OCI-LY1 (cell line): ENCODE results near the gene GPLD1.
"Not testable (repeated sequence)": the region's sequence is repeated elsewhere in the genome, so short reads cannot be mapped to it uniquely, and the experiment has no call there.

Source experiments
- H2AFZ ChIP-seq: fragments of 200-600 bp; sonication (generic), shearing (Covaris generic); 2 replicates; pipeline ENCODE4 v1.6.0; 2014; ENCODE audit warnings: antibody characterized with exemption, mild to moderate bottlenecking, low read length
- H3F3A ChIP-seq: fragments of 200-600 bp; sonication (generic), shearing (Covaris generic); 2 replicates; pipeline ENCODE4 v1.6.0; 2014; ENCODE audit warnings: mild to moderate bottlenecking, antibody characterized with exemption, low read length, moderate library complexity; ENCODE audit not compliant: insufficient read depth
- H3K27ac ChIP-seq: fragments of 200-600 bp; sonication (generic); 2 replicates; pipeline ENCODE4 v1.5.1; 2014; ENCODE audit warnings: low read length, mixed run types, mild to moderate bottlenecking, low read depth; ENCODE audit not compliant: poor library complexity, severe bottlenecking
- H3K27me3 ChIP-seq: fragments of 200-600 bp; sonication (generic); 2 replicates; pipeline ENCODE4 v1.6.0; 2014; ENCODE audit warnings: antibody characterized with exemption, mild to moderate bottlenecking, low read length, moderate library complexity; ENCODE audit not compliant: insufficient read depth
- H3K36me3 ChIP-seq: fragments of 200-600 bp; sonication (generic); 2 replicates; pipeline ENCODE4 v1.6.1; 2014; ENCODE audit warnings: mild to moderate bottlenecking, antibody characterized with exemption, low read length, moderate library complexity, mixed read lengths; ENCODE audit not compliant: insufficient read depth
- H3K4me1 ChIP-seq: fragments of 200-600 bp; sonication (generic); 2 replicates; pipeline ENCODE4 v1.5.1; 2014; ENCODE audit warnings: mild to moderate bottlenecking, low read length, moderate library complexity; ENCODE audit not compliant: insufficient read depth, severe bottlenecking
- H3K4me2 ChIP-seq: fragments of 200-600 bp; sonication (generic), shearing (Covaris generic); 2 replicates; pipeline ENCODE4 v1.6.1; 2014; ENCODE audit warnings: low read length
- H3K4me3 ChIP-seq: fragments of 200-600 bp; sonication (generic); 2 replicates; pipeline ENCODE4 v1.5.1; 2014; ENCODE audit warnings: low read length, low read depth, mild to moderate bottlenecking, mixed read lengths; ENCODE audit not compliant: poor library complexity, severe bottlenecking
- H3K79me2 ChIP-seq: fragments of 200-600 bp; shearing (Covaris generic); 2 replicates; pipeline ENCODE4 v1.6.1; 2016; ENCODE audit warnings: mixed run types, low read length, mixed read lengths; ENCODE audit not compliant: insufficient read depth
- H3K9ac ChIP-seq: fragments of 200-600 bp; sonication (generic), shearing (Covaris generic); 2 replicates; pipeline ENCODE4 v1.6.1; 2014; ENCODE audit warnings: mild to moderate bottlenecking, low read length, mixed read lengths
- H3K9me2 ChIP-seq: fragments of 200-600 bp; sonication (generic), shearing (Covaris generic); 2 replicates; pipeline ENCODE4 v1.6.1; 2014; ENCODE audit warnings: low read depth, mild to moderate bottlenecking, low read length, mixed read lengths
- H3K9me3 ChIP-seq: fragments of 200-600 bp; shearing (Covaris generic); 2 replicates; pipeline ENCODE4 v1.6.1; 2014; ENCODE audit warnings: low read length, mixed read lengths
- H4K20me1 ChIP-seq: fragments of 200-600 bp; sonication (generic), shearing (Covaris generic); 2 replicates; pipeline ENCODE4 v1.6.0; 2016; ENCODE audit warnings: mild to moderate bottlenecking, low read length; ENCODE audit not compliant: insufficient read depth
- EZH2 ChIP-seq: fragments of 200-600 bp; sonication (generic), shearing (Covaris generic); IDR thresholded peaks from 2 replicates; pipeline ENCODE4 v1.8.0; 2017; ENCODE audit warnings: borderline replicate concordance, mixed run types, mild to moderate bottlenecking, antibody characterized with exemption, low read length, moderate library complexity, mixed read lengths
- TF ChIP-seq, protein P1 (sequence below): fragments of 200-600 bp; sonication (generic), shearing (Covaris generic); IDR thresholded peaks from 2 replicates; pipeline ENCODE4 v1.5.1; 2017; ENCODE audit warnings: mild to moderate bottlenecking, antibody characterized with exemption, low read length, moderate library complexity, mixed read lengths

GPLD1 gene

GRCh38 chr6:24402697-24403500 lies 86.5 kb downstream of the GPLD1 start, which contains the start of gene MRS2:
Gene MRS2, plus strand, starts transcription at chr6:24402936. Its CDS starts 111 bp downstream, at chr6:24403047.
- peaks cover 21% of the 10 kb centered on the region for H3K4me1 ChIP-seq
- H4K20me1 ChIP-seq: no peaks in the 10 kb centered on the region
- H3K36me3 ChIP-seq: peaks cover 23% of the 10 kb centered on the region
- H3K9me3 ChIP-seq: no peaks in the 10 kb centered on the region
- H3K4me2 ChIP-seq: peak within 1 kb of the TSS; percentile 93
- no peaks in the 10 kb centered on the region for H3K9me2 ChIP-seq
- peak within 1 kb of the TSS; percentile 86 for H3K9ac ChIP-seq
- peak within 1 kb of the TSS; percentile 92 for H3K4me3 ChIP-seq
- TF ChIP-seq, protein P1, sequence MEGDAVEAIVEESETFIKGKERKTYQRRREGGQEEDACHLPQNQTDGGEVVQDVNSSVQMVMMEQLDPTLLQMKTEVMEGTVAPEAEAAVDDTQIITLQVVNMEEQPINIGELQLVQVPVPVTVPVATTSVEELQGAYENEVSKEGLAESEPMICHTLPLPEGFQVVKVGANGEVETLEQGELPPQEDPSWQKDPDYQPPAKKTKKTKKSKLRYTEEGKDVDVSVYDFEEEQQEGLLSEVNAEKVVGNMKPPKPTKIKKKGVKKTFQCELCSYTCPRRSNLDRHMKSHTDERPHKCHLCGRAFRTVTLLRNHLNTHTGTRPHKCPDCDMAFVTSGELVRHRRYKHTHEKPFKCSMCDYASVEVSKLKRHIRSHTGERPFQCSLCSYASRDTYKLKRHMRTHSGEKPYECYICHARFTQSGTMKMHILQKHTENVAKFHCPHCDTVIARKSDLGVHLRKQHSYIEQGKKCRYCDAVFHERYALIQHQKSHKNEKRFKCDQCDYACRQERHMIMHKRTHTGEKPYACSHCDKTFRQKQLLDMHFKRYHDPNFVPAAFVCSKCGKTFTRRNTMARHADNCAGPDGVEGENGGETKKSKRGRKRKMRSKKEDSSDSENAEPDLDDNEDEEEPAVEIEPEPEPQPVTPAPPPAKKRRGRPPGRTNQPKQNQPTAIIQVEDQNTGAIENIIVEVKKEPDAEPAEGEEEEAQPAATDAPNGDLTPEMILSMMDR: no peak
- no peak for TF ChIP-seq EZH2
- H3F3A ChIP-seq: no peaks in the 10 kb centered on the region
- H3K79me2 ChIP-seq: peaks cover 24% of the 10 kb centered on the region
- H2AFZ ChIP-seq: no peak within 1 kb of the TSS
- H3K27ac ChIP-seq: no peak within 1 kb of the TSS
- no peaks in the 10 kb centered on the region for H3K27me3 ChIP-seq

DNA sequence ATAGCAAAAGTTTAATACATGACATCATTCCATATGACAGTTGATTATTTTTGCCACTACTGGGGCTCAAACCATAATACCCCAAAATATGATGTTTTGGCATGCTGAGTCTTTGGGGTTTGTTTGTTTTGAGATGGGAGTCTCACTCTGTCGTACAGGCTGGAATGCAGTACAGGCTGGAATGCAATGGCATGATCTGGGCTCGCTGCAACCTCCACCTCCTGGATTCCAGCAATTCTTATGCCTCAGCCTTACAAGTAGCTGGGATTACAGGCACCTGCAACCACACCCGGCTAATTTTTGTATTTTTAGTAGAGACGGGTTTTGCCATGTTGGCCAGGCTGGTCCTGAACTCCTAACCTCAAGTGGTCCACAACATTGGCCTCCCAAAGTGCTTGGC lies 87.9 kb downstream of the GPLD1 start:
- Histone ChIP-seq H3K9me2 (no peaks in the 10 kb centered on the region), H3K4me1 (peaks cover 21% of the 10 kb centered on the region), H3K27me3 (no peaks in the 10 kb centered on the region), H4K20me1 (no peaks in the 10 kb centered on the region), H3K27ac (no peak overlapping the region), H2AFZ (no peak overlapping the region), H3K79me2 (peaks cover 24% of the 10 kb centered on the region), H3K36me3 (peaks cover 12% of the 10 kb centered on the region; the same call in 1 of the 2 replicates), H3K4me3 (no peak overlapping the region), H3F3A (no peaks in the 10 kb centered on the region), H3K9me3 (peaks cover 7% of the 10 kb centered on the region), H3K4me2 (no peak overlapping the region), H3K9ac (no peak overlapping the region)
- no peak for TF ChIP-seq EZH2
- TF ChIP-seq, protein P1: no peak

DNA sequence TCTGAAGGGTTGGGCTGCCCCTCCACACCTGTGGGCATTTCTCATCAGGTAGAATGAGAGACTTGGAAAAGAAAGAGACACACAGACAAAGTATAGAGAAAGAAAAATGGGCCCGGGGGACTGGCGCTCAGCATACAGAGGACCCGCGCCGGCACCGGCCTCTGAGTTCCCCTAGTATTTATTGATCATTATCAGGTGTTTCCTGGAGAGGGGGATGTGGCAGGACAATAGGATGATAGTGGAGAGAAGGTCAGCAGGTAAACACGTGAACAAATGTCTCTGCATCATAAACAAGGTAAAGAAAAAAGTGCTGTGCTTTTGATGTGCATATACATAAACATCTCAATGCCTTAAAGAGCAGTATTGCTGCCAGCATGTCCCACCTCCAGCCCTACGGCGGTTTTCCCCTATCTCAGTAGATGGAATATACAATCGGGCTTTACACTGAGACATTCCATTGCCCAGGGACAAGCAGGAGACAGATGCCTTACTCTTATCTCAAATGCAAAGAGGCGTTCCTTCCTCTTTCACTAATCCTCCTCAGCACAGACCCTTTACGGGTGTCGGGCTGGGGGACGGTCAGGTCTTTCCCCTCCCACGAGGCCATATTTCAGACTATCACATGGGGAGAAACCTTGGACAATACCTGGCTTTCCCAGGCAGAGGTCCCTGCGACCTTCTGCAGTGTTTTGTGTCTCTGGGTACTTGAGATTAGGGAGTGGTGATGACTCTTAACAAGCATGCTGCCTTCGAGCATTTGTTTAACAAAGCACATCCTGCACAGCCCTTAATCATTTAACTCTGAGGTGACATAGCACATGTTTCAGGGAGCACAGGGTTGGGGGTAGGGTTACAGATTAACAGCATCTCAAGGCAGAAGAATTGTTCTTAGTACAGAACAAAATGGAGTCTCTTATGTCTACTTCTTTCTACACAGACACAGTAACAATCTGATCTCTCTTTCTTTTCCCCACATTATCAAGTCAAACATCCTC lies 89.0 kb downstream of the GPLD1 start:
- H3K79me2 ChIP-seq: peaks cover 23% of the 10 kb centered on the region
- H3K27me3 ChIP-seq, H4K20me1 ChIP-seq, H3K27ac ChIP-seq, H3K9ac ChIP-seq, H3K9me2 ChIP-seq, H3K4me2 ChIP-seq, H3F3A ChIP-seq, H3K4me3 ChIP-seq, H2AFZ ChIP-seq, H3K36me3 ChIP-seq: not testable (repeated sequence)
- H3K4me1 ChIP-seq: peaks cover 21% of the 10 kb centered on the region
- H3K9me3 ChIP-seq: peaks cover 12% of the 10 kb centered on the region
